SK-N-SH (cell line): ENCODE results near the gene ADAM33. TPM values are rescaled to one million over a fixed set of nuclear protein-coding genes. Genes with fewer than 3 reads are reported as not detected.

Experiments used
- CTCF ChIA-PET: fragments of 300-600, 350-600 bp; formaldehyde crosslinking; extraction: SDS; loops from one replicate; lab custom pipeline; 2021; lab: Yijun Ruan, JAX
- POLR2A ChIA-PET: fragments of 350-600 bp; sonication (Branson Sonifier 250); formaldehyde crosslinking; extraction: SDS; loops from one replicate; lab custom pipeline; 2020; ENCODE audit warnings: antibody characterized with exemption, inconsistent platforms; lab: Yijun Ruan, JAX
- DNase-seq: peaks from one replicate; pipeline ENCODE4 v3.0.0; 2012
- H2AFZ ChIP-seq: fragments of 200-600 bp; sonication (generic); 2 replicates; pipeline ENCODE4 v1.8.1; 2016; ENCODE audit warnings: antibody characterized with exemption, mild to moderate bottlenecking, low read depth
- H3F3A ChIP-seq: fragments of 200-600 bp; sonication (generic); replicated peaks from 2 replicates; pipeline ENCODE3; 2016; ENCODE audit warnings: antibody characterized with exemption, mild to moderate bottlenecking; ENCODE audit not compliant: insufficient read depth
- H3K27ac ChIP-seq, 2 experiments: fragments of 200-500 bp in 1 of 2; fragments of 200-600 bp in 1 of 2; sonication (Bioruptor generic) in 1 of 2; sonication (generic), shearing (Covaris generic) in 1 of 2; 2 replicates each; pipeline versions ENCODE4 v1.5.1 to v1.6.1; 2014 to 2016; ENCODE audit warnings: low read depth in 2 of 2, inconsistent platforms in 1 of 2, low read length in 1 of 2, mild to moderate bottlenecking in 1 of 2, mixed read lengths in 1 of 2
- H3K27me3 ChIP-seq: fragments of 200-600 bp; sonication (generic), shearing (Covaris generic); 2 replicates; pipeline ENCODE4 v1.6.1; 2016; ENCODE audit warnings: mixed run types; ENCODE audit not compliant: insufficient read depth
- H3K36me3 ChIP-seq, 2 experiments: fragments of 200-500 bp in 1 of 2; fragments of 200-600 bp in 1 of 2; sonication (Bioruptor generic) in 1 of 2; sonication (generic) in 1 of 2; replicated peaks in 1 of 2; 2 replicates each; pipeline versions ENCODE3 to v1.5.1; 2014 to 2016; ENCODE audit warnings: low read length in 1 of 2, mild to moderate bottlenecking in 1 of 2; ENCODE audit not compliant: insufficient read depth in 2 of 2, control insufficient read depth in 1 of 2
- H3K4me1 ChIP-seq, 2 experiments: fragments of 200-500 bp in 1 of 2; fragments of 200-600 bp in 1 of 2; sonication (Bioruptor generic) in 1 of 2; sonication (generic), shearing (Covaris generic) in 1 of 2; 2 replicates each; pipeline versions ENCODE4 v1.5.1 to v1.6.1; 2014 to 2016; ENCODE audit warnings: low read depth in 1 of 2, low read length in 1 of 2, mixed run types in 1 of 2; ENCODE audit not compliant: insufficient read depth in 2 of 2, control insufficient read depth in 1 of 2
- H3K4me2 ChIP-seq: fragments of 200-600 bp; sonication (generic), shearing (Covaris generic); 2 replicates; pipeline ENCODE4 v1.6.1; 2017; ENCODE audit warnings: mixed run types
- H3K4me3 ChIP-seq, 2 experiments: fragments of 200-500 bp in 1 of 2; fragments of 200-600 bp in 1 of 2; sonication (Bioruptor generic) in 1 of 2; sonication (generic), shearing (Covaris generic) in 1 of 2; 2 replicates each; pipeline versions ENCODE4 v1.5.1 to v1.8.1; 2014 to 2016; ENCODE audit warnings: low read depth in 2 of 2, inconsistent platforms in 1 of 2, low read length in 1 of 2, mild to moderate bottlenecking in 1 of 2, mixed read lengths in 1 of 2, moderate library complexity in 1 of 2
- H3K79me2 ChIP-seq: fragments of 200-600 bp; sonication (generic); 2 replicates; pipeline ENCODE4 v1.8.1; 2017; ENCODE audit warnings: mild to moderate bottlenecking; ENCODE audit not compliant: insufficient read depth
- H3K9ac ChIP-seq: fragments of 200-600 bp; sonication (generic); 2 replicates; pipeline ENCODE4 v1.6.1; 2017; ENCODE audit warnings: mixed run types
- H3K9me2 ChIP-seq: fragments of 200-600 bp; sonication (generic); 2 replicates; pipeline ENCODE4 v1.6.1; 2017; ENCODE audit warnings: mixed run types
- H3K9me3 ChIP-seq: fragments of 200-600 bp; sonication (generic); 2 replicates; pipeline ENCODE4 v1.6.1; 2017; ENCODE audit warnings: mixed run types, mild to moderate bottlenecking, moderate library complexity
- H4K20me1 ChIP-seq: fragments of 200-600 bp; sonication (generic); 2 replicates; pipeline ENCODE4 v1.6.1; 2017; ENCODE audit warnings: mild to moderate bottlenecking, mixed run types; ENCODE audit not compliant: insufficient read depth
- ELF1 ChIP-seq: IDR thresholded peaks from 2 replicates; pipeline ENCODE4 v1.4.0; 2012
- EP300 ChIP-seq, 2 experiments: IDR thresholded peaks; 2 replicates each; pipeline versions ENCODE4 v1.4.0 to v1.6.1; 2012; ENCODE audit warnings: borderline replicate concordance in 1 of 2, low read depth in 1 of 2, low read length in 1 of 2
- EZH2phosphoT487 ChIP-seq: fragments of 200-600 bp; sonication (generic); IDR thresholded peaks from 2 replicates; pipeline ENCODE4 v1.6.1; 2017; ENCODE audit warnings: low read depth, mixed run types, mild to moderate bottlenecking, antibody characterized with exemption, moderate library complexity, borderline replicate concordance
- FOSL2 ChIP-seq: IDR thresholded peaks from 2 replicates; pipeline ENCODE4 v1.4.0; 2012; ENCODE audit warnings: low read depth, mild to moderate bottlenecking, moderate library complexity, borderline replicate concordance
- FOXJ3 ChIP-seq: sonication (generic); formaldehyde crosslinking; IDR thresholded peaks from 2 replicates; pipeline ENCODE4 v1.5.1; 2020; ENCODE audit warnings: mild to moderate bottlenecking, missing genetic modification reagents
- FOXM1 ChIP-seq: IDR thresholded peaks from 2 replicates; pipeline ENCODE4 v1.4.0; 2012; ENCODE audit warnings: low read depth, mild to moderate bottlenecking
- JUND ChIP-seq: IDR thresholded peaks from 2 replicates; pipeline ENCODE4 v1.4.0; 2012
- MEF2A ChIP-seq: IDR thresholded peaks from 2 replicates; pipeline ENCODE4 v1.4.0; 2012; ENCODE audit warnings: low read depth, borderline replicate concordance
- NRF1 ChIP-seq: IDR thresholded peaks from 2 replicates; pipeline ENCODE4 v1.6.1; 2012; ENCODE audit warnings: low read depth, mild to moderate bottlenecking, low read length
- SIN3A ChIP-seq: IDR thresholded peaks from 2 replicates; pipeline ENCODE4 v1.6.1; 2012; ENCODE audit warnings: low read depth, mild to moderate bottlenecking, low read length, moderate library complexity, borderline replicate concordance
- TCF12 ChIP-seq: IDR thresholded peaks from 2 replicates; pipeline ENCODE4 v1.4.0; 2012
- TEAD4 ChIP-seq: IDR thresholded peaks from 2 replicates; pipeline ENCODE4 v1.4.0; 2012; ENCODE audit warnings: mild to moderate bottlenecking, borderline replicate concordance; ENCODE audit not compliant: insufficient read depth
- USF2 ChIP-seq: fragments of 150-350 bp; IDR thresholded peaks from 2 replicates; pipeline ENCODE4 v1.6.1; 2017; ENCODE audit warnings: antibody characterized with exemption, low read length, low read depth, borderline replicate concordance
- YY1 ChIP-seq: IDR thresholded peaks from 2 replicates; pipeline ENCODE4 v1.4.0; 2012; ENCODE audit warnings: low read depth, mild to moderate bottlenecking
- WGBS: methylation state at CpG from one replicate; pipeline ENCODE4 v1.1.6; 2017; ENCODE audit warnings: low lambda C conversion rate; 5-methylcytosine and 5-hydroxymethylcytosine counted together
- polyA plus RNA-seq, 3 experiments: library from polyadenylated mRNA; depleted of rRNA; stranded (reverse); fragments of >200 nt; gene quantifications; 2 replicates each; pipeline ENCODE4 v1.2.3, GENCODE V29; 2012
- TF ChIP-seq, protein P1 (sequence below): fragments of 200-600 bp; sonication (generic); IDR thresholded peaks from 2 replicates; pipeline ENCODE4 v1.6.1; 2017; ENCODE audit warnings: antibody characterized with exemption, mild to moderate bottlenecking, moderate library complexity
- TF ChIP-seq, protein P2 (sequence below): IDR thresholded peaks from 2 replicates; pipeline ENCODE4 v1.4.0; 2012; ENCODE audit warnings: low read depth
- TF ChIP-seq, protein P3 (sequence below): fragments of 150-350 bp; IDR thresholded peaks from 2 replicates; pipeline ENCODE4 v1.6.1; 2016; ENCODE audit warnings: mild to moderate bottlenecking, low read depth, low read length

The ADAM33 gene
- polyA plus RNA-seq, 1 of the 3 experiments (the other 2 are of a cell fraction): 4.8 TPM

DNA sequence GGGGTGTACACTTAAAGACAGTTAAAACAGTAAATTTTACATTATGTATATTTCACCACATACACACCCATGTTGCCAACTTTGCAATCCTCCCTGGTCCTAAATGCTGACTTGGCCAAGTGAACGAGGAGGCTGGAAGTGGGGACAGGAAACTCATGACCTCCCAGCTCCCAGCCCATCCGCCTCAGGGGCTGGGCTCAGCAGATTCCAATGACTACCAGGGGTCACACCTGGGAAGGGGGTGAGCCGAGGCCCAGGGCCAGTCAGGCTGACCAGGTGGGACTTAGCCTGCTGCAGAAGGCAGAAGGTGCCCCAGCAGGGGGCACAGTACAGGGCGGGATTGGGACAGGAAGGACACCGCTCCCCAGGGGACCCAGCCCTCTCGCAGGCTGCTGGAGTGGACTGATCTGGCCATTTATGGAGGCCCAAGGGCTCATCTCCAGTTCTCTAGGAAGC lies 28.2 kb upstream of the ADAM33 start:
- no peaks in the 10 kb centered on the region for H3K79me2 ChIP-seq
- H3K9ac ChIP-seq: no peak overlapping the region
- no peak overlapping the region for H3K4me2 ChIP-seq
- H3K27ac ChIP-seq: no peak overlapping the region
- DNase-seq: no peak
- H3K4me1 ChIP-seq: no peaks in the 10 kb centered on the region
- H3F3A ChIP-seq: no peaks in the 10 kb centered on the region
- TF ChIP-seq, protein P1, sequence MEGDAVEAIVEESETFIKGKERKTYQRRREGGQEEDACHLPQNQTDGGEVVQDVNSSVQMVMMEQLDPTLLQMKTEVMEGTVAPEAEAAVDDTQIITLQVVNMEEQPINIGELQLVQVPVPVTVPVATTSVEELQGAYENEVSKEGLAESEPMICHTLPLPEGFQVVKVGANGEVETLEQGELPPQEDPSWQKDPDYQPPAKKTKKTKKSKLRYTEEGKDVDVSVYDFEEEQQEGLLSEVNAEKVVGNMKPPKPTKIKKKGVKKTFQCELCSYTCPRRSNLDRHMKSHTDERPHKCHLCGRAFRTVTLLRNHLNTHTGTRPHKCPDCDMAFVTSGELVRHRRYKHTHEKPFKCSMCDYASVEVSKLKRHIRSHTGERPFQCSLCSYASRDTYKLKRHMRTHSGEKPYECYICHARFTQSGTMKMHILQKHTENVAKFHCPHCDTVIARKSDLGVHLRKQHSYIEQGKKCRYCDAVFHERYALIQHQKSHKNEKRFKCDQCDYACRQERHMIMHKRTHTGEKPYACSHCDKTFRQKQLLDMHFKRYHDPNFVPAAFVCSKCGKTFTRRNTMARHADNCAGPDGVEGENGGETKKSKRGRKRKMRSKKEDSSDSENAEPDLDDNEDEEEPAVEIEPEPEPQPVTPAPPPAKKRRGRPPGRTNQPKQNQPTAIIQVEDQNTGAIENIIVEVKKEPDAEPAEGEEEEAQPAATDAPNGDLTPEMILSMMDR: no peak
- TF ChIP-seq ELF1 (no peak), NRF1 (no peak)
- H3K4me3 ChIP-seq: no peak overlapping the region
- no peaks in the 10 kb centered on the region for H3K9me3 ChIP-seq
- WGBS: 63% methylated on average over 2 of the region's 6 CpGs
- H2AFZ ChIP-seq: no peak overlapping the region
- H4K20me1 ChIP-seq: no peaks in the 10 kb centered on the region
- H3K36me3 ChIP-seq: no peaks in the 10 kb centered on the region
- H3K27me3 ChIP-seq: no peaks in the 10 kb centered on the region
- CTCF ChIA-PET: interaction anchor here (0.7 to 7.8 kb wide), 36 partner anchors 8 to 352 kb away, joined by 3 to 301 read pairs (median 6); partner anchors contain the start of genes ADAM33, ADISSP and SPEF1
- POLR2A ChIA-PET: interaction anchor here (0.7 kb wide), 1 partner anchor 33 kb away, joined by 3 read pairs; no protein-coding TSS in a partner anchor
- no peaks in the 10 kb centered on the region for H3K9me2 ChIP-seq

DNA sequence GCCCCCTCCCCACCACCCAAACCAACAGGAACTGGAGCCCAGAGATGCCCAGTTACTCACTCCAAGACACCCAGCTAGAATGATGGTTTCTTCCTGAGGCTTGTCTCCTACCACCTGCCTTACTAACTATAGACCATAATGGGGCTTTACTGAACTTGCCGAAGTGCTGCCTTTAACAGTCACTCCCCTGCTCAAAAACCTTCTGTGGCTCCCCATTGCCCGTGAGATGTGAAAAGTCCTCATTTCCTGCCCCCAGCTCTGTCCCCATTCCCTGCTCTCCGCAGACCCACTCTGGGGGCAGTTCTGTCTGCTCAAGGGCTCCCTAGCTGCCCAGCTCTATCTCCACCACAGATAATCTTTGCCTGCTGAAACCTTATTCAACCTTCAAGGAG lies 25.7 kb upstream of the ADAM33 start:
- Histone ChIP-seq H3K9me3 (no peaks in the 10 kb centered on the region), H3K9ac (no peak overlapping the region), H3K4me2 (no peak overlapping the region), H3F3A (no peaks in the 10 kb centered on the region), H3K27me3 (no peaks in the 10 kb centered on the region), H3K4me3 (no peak overlapping the region), H3K36me3 (no peaks in the 10 kb centered on the region), H3K4me1 (no peaks in the 10 kb centered on the region), H3K27ac (no peak overlapping the region), H3K79me2 (no peaks in the 10 kb centered on the region), H2AFZ (no peak overlapping the region), H4K20me1 (no peaks in the 10 kb centered on the region), H3K9me2 (no peaks in the 10 kb centered on the region)
- CTCF ChIA-PET: interaction anchor here (0.7 to 5.8 kb wide), 10 partner anchors 9 to 145 kb away, joined by 3 to 55 read pairs (median 8); partner anchors contain the start of gene ADISSP
- no peak for DNase-seq
- WGBS: 67% methylated on average over 3 of the region's 3 CpGs
- POLR2A ChIA-PET: no interaction called here
- no peak for TF ChIP-seq NRF1
- TF ChIP-seq FOXM1: no peak
- TF ChIP-seq, protein P2, sequence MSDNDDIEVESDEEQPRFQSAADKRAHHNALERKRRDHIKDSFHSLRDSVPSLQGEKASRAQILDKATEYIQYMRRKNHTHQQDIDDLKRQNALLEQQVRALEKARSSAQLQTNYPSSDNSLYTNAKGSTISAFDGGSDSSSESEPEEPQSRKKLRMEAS: no peak
- no peak for TF ChIP-seq USF2
- no peak for TF ChIP-seq EZH2phosphoT487
- TF ChIP-seq JUND: no peak
- TF ChIP-seq FOXJ3: no peak
- no peak for TF ChIP-seq MEF2A
- TF ChIP-seq, protein P3, sequence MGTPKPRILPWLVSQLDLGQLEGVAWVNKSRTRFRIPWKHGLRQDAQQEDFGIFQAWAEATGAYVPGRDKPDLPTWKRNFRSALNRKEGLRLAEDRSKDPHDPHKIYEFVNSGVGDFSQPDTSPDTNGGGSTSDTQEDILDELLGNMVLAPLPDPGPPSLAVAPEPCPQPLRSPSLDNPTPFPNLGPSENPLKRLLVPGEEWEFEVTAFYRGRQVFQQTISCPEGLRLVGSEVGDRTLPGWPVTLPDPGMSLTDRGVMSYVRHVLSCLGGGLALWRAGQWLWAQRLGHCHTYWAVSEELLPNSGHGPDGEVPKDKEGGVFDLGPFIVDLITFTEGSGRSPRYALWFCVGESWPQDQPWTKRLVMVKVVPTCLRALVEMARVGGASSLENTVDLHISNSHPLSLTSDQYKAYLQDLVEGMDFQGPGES: no peak
- TF ChIP-seq SIN3A: no peak
- TF ChIP-seq FOSL2: no peak
- no peak for TF ChIP-seq TEAD4
- no peak for TF ChIP-seq TCF12
- TF ChIP-seq YY1: no peak
- TF ChIP-seq EP300 (IDR thresholded peaks at IDR 0.05; ENCODE audit: borderline replicate concordance in 1 of 2, low read depth in 1 of 2, low read length in 1 of 2): no peak
